Endometrial microvascular endothelial cells (primary cell): ENCODE measurements around the gene AGER. TPM values are rescaled to one million over a fixed set of nuclear protein-coding genes. Genes with fewer than 3 reads are reported as not detected.
"Not testable (repeated sequence)": the region's sequence is repeated elsewhere in the genome, so short reads cannot be mapped to it uniquely, and the experiment has no call there.

Experiments used
- in situ Hi-C: cut with HindIII; loops from 2 replicates; pipeline ENCODE4 v1.10.0; 2017; ENCODE audit warnings: low sequenced_read_pairs, low pct_unique_long_range_greater_than_20kb; ENCODE audit errors: inconsistent ontology term
- total RNA-seq: library from RNA; depleted of rRNA; stranded (reverse); fragments of >200 nt; gene quantifications from one replicate; pipeline ENCODE4 v1.2.3, GENCODE V29; 2015; ENCODE audit errors: inconsistent ontology term

Gene AGER
- total RNA-seq, 1 donor from 2014 or later = 0.65 TPM

DNA sequence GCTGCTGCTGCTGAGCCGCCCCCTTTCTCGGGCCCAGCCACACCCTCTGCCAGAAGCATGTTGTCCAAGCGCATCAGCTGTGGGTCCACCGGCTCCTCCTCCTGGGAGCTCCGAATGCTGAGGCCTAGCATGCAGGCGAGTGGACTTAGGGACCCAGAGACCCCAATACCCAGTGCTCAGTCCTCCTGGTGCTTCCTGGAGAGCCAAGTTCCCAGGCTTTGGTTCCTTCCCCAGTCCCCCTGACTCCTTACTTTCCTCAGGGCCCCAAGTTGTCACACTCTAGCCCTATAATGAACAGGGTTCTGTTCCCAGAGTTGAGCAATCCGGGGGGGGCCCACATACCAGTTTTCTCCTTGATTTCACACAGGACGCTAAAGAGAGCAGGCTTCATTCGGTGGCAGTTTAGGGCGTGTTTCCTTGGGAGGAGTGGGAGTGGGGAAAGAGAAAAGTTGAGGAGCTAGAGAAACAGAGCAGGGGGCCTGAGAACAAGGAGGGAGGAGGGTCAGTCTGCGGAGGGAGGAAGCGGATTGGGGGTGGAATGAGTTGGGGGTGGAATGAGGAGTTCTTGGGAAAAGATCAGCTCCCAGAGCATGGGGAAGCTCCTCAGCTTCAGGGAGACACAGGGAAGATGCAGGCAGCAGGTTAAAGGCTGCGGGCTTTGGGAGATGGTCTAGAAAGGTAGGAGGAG is 4.5 kb upstream of the AGER start:
- in situ Hi-C loops = no loop called here

DNA sequence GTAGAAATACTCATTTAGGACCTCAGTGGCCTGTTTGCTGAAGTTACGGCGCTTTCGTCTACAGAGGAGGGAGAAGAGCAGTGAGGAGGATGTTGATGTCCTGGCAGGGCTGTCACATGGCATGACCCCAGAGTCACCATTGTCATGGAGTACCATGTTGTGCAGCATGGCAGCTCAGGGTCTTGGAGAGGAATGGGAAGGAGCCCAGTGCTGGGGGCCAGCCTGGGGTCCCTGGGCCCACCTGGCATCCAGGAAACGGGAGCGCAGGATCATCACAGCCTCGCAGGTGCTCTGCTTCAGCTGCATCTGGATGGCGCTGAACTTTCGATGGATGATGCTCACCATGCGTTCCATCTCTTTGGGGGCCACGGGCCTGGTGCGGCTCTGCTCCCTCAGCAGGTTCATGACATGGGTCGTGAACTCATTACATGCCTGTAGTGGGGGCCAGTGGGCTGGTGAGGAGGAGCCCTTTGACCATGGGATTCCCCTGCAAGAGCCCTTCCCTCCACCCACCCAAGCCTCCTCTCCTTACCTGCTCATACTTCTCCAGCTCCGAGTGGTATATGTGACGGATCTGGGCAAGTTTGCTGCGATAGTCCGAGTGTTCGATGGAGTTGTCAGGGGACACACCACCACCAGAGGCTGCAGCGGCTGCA is 3.8 kb upstream of the AGER start:
- in situ Hi-C loops = not testable (repeated sequence)

DNA sequence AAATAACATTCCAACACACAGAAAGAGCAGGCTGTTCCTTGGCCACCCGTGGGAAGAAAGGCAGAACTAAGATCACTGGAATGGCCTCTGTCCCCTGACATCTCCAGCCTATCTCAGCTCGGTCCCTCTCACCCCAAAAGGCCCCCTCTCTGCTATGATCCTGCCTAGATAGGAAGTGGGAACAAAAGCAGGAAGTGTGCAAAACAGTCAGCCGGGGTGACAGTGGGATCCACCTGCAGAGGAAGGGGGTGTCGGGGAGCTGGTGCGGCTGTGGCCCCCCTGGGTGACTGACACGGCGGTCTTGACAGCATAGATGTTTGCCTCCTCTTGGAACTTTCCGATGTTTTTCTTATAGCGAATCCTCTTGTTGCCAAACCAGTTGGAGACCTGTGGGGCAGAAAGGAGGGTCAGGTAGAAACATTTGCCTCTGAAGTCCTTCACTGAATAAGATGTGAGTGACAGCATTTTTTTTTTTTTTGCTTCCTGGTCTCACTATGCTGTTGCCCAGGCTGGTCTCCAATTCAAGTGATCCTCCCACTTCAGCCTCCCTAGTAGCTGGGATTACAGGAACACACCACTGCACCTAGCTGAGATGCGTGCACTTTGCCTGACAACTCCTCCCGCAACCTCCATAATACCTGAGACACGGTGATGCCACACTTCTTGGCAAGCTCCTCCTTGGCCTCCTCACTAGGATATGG is 3.1 kb upstream of the AGER start:
- in situ Hi-C loops = no loop called here

DNA sequence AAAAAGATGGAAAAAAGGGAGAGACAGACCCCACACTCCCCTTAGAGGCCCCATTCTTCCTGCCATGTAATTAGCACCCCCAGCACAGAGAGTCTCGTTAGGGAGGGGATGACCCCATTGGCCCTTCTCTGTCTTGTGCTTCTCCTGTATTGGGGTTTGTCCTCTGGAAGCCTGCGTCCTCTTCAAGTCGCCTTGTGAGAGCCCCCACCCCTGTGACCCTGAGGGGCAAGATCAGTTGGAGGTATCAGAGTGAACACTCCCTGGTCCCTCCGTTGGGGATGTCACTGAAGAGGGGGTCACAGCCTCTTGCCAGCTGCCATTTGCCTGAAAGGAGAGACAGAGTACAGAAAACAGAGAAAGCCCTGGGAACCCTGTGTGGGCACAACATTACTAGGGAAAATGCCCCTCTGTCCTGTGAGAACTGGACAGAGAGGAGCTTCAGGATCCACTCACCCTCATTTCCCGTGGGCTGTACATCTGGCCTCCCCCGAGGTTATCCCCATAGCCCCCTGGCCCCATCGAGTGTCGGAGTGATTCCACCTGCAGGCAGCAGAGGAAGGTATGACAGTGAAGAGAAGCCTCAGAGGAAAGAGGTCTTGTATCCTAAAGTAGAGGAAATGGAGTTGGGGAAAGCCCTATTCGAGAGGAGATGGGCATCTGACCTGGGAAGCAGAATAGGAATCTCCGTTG is 2.2 kb upstream of the AGER start:
- in situ Hi-C loops = not testable (repeated sequence)

DNA sequence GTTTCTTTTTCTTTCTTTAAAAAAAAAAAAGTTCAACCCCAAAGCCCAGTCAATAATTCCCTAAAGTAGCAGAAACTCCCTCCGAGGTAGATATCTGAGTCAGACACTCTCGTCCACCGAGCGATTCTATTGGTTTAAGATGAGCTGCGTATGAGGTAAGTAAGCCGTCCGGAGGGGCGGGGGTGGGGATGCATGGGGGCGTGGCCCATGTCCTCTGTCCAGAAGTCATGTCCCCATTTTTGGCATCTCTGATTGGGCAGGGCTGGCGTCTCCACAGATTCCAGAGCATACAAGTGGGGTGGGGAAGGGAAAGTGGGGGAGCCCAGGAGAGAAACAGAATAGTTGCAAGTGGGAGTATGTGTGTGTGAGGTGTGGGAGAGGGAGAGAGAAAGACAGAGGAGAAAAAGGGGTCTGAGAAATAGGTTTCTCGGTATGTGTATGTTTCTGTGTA is 1.7 kb upstream of the AGER start:
- in situ Hi-C loops = not testable (repeated sequence)

DNA sequence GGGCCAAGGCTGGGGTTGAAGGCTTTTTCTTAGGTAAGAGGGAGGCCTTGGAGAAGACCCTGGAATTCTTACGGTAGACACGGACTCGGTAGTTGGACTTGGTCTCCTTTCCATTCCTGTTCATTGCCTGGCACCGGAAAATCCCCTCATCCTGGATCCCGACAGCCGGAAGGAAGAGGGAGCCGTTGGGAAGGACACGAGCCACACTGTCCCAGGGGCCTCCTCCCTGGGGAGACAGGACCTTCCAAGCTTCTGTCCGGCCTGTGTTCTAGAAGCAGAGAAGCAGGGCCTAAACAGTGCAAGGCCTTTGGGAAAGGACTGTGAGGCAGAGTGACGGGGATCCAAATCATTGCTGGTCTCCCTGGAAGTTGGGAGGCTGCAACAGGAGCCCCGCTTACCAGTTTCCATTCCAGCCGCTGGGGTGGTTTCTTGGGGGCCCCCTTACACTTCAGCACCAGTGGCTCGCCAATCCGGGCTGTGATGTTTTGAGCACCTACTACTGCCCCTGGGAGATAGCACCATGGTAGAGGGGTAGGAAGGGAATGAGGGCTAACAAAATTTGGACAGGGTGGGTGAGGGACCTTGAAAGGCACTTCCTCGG is 470 bp downstream of the AGER start:
- in situ Hi-C loops = no loop called here

DNA sequence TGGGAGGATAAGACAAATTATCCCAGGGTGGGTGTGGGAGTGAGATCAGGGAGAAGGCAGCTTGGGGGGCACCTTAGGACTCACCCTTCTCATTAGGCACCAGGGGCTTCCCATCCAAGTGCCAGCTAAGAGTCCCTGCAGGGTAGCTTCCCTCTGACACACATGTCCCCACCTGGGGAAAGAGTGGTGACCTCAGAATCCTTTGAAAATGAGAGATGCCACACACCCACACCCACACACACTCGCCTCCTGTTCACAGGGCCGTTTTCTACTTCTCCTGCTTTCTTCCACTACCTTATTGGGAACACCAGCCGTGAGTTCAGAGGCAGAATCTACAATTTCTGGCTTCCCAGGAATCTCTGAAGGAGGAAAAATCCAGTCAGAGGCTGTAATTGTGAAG is 1.0 kb downstream of the AGER start:
- in situ Hi-C loops = no loop called here

DNA sequence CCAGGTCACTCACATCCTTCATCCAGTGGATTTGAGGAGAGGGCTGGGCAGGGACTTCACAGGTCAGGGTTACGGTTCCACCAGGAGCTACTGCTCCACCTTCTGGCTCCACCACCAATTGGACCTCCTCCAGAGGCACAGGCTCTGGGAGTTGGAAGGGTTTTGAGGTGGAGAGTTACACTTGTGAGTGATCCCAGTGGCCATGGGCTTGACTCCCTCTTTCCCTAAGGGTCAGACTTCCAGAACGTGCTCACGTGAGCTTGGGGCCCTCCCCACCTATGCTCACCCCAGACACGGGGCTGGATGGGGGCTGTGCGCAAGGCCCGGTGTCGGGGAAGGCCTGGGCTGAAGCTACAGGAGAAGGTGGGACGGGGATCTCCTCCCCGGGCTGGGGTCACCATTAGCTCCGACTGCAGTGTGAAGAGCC is 1.5 kb downstream of the AGER start:
- in situ Hi-C loops = no loop called here

DNA sequence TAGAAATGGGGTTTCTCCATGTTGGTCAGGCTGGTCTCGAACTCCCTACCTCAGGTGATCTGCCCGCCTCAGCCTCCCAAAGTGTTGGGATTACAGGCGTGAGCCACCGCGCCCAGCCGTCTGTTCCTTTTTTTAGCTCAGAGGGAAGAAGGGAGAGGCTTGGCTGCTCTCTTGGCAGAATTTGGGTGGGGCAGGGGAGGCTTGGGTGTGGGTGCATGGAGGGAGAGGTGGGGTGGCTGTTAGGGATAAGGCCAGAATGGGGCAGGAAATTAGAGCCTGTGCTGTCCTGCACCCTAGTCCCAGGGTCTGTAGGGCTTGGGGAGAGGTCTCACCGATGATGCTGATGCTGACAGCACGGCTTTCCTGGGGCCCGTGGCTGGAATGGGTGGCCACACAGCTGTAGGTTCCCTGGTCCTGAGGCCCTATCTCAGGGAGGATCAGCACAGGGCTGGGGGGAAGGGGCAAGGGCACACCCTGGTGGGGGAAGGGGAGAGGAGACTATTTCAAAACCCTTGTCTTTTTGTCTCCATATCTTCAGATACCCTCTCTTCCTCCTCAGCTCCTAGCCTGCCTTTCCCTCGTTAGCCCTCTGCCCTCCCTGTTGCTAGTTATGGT is 2.0 kb downstream of the AGER start:
- in situ Hi-C loops = no loop called here

DNA sequence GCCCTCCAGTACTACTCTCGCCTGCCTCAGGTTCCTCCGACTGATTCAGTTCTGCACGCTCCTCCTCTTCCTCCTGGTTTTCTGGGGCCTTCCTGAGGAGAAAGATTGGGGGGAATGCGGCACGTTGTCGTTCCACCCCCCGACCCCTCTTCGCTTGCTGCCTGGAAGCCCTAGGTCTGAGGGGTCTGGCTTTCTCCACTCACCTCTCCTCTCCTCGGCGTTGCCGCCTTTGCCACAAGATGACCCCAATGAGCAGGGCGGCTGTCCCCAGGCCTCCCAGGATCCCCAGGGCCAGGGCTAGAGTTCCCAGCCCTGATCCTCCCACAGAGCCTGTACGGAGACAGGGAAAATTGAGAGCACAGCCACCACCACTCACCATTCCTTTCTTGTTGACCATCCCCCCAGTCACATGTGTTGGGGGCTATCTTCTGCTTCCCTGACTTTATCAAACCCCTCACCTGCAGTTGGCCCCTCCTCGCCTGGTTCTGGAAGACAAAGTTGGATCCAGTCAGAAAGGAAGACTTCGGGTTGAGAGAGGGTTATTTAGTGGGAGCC is 2.8 kb downstream of the AGER start:
- in situ Hi-C loops = no loop called here

DNA sequence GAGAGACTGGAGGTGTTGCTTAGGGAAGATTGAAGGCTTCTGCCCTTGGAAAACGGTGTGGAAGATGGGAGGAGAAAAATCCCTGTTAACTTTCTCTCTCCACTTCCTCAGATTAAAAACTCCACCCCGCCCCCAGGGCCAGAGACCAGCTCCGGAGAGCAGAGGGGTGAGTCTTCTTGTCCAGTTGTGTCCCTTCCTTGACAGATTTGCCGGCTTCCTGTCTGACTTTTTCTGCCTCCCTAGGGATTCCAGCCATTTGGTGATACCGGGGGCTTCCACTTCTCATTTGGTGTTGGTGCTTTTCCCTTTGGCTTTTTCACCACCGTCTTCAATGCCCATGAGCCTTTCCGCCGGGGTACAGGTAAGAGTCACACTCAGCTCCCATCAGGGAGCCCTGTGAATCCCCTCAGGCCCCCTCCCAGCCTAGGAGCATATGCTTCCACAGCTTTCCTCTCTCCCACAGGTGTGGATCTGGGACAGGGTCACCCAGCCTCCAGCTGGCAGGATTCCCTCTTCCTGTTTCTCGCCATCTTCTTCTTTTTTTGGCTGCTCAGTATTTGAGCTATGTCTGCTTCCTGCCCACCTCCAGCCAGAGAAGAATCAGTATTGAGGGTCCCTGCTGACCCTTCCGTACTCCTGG is 4.2 kb downstream of the AGER start:
- in situ Hi-C loops = no loop called here

DNA sequence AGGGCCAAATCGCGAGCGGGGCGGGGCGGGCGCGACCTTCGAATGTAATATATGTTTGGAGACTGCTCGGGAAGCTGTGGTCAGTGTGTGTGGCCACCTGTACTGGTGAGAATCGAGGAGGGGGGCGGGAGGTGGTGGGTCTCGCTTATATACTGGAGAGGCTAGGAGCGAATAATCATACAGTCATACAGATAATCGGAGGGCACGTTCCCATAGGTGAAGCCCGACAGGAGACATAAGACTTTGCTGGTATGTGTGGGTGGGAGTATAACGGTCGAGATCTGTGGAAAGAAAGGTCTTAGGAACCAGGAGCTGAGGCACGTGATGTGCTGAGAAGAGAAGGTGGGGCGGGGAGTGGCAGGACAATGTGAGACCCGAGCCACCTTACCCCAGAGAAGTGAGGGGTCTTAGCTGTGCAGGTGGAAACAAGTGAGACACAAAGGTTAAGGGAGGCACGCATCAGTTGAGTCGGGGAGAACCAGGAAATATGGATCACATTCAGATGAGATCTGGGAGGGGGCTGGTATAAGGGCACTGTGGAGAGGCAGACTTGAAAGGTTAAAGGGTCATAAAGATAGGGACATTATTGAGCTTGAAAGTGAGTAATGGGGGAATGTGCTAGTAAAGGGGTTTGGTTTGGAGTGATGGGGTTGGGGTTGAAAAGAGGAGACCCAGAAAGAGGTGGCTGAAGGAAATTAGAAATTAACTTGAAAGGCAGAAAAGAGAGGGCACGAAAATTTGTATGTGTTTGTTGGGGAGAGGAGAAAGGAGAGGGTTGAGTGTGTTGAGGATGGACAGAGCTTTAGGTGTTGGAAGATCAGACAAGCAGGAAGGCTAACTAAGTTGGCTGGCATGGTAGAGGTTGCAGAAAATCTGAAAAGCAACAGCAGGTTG is 5.3 kb downstream of the AGER start:
- in situ Hi-C loops = no loop called here

DNA sequence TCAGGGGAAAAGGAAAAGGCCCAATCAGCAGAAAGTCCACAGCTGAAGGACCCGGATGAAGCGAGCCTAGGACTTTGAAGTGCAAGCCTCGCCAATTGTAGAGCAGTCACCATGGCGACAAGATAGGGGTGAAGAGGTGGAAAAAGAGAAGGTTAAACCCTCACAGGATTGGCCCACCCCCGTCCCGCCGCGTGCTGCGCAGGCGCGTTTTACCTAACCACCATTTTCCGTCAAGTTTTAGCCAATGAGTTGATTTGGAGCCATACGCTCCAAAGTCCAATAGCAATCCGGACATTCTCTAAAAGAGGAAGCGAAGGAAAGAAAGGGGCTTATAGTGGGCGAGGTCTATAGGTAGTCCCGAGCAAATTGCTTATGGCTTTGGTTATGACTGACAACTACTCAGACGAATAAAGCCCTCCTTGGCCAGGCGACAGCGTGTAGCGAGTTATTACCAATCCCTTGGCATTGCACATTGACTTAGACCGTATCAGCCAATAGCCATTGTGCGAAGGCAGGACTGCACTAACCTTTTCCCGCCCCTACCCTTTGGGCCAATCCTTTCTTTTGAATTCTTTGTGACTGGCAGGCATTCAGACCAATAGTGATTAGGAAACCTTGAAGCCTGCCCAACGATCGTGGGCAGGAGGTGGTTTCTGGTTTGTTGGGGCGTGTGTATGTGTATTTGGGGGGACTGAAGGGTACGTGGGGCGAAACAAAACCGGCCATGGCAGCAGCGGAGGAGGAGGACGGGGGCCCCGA is 6.1 kb downstream of the AGER start, which contains the start of gene RNF5:
RNF5 (plus strand) TSS at position 618 of the 759 bp plus-strand sequence; CDS start at position 725, 107 bp downstream.
- in situ Hi-C loops = no loop called here

DNA sequence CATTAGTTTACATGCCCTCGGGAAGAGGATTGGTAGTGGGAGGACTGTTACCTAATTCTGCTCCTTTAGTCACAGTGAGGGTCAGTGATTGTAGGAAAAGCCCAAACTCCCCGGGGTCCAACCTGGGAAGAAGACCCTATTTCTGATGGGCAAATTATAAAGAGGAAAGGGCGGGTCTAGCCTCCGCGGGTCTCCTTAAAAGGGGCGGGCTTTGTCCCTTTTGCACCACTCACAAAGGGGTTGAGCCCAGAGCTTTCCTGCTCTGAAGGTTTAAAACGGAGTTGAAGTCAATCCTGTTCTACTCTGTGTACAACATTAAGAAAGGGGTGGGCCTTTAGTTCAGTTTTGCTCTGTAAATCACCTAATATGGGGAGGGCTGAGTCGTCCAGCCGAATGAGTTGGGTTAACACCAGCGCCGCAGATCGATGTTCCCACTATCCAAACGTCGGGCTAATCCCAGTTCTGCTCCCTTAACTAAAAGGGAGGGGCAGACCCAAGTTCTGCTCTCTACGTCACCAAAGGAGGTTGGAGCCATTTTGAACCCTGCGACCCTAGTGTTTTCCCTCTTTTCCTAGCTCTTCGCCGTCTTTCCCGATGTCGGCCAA is 6.8 kb downstream of the AGER start:
- in situ Hi-C loops = no loop called here

DNA sequence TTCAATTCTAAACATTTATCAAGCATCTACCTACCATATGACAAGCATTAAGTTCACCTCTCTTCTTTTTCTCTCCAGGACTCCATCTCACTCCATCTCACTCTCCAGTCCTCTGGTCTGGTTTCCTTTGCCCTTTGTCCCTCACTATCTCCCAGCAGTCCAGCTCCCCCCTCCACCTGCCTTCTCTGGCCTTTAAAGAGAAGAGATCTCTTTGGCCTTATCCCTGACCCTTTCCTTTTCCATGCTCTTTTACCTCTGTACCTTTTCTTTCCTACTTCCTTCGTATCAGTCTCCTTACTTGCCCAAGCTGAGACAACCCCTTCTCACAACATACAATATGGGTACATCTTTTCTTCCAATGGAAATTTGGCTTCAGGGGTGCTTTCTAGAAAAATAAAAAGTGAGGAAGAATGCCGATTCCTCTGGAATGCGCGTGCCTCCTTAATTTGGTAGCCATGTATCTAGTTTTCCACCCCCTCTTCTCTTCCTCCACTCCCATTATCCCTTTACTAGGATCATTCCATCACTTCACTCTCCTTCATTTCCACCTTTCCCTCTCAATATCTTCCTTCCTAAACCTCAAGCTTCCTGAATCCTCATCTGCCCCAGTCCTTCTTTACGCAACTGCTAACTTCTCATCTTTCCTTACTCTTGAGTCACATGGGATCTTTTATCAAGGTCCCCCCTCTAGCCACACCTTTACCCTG is 7.4 kb downstream of the AGER start:
- in situ Hi-C loops = no loop called here
